NCI-H748 (cell line): ENCODE results near the gene RPS6KA2.
A peak's percentile ranks its signal among the peaks of the same experiment; 100 is the strongest.

Experiments
- DNase-seq: peaks from one replicate; lab custom pipeline; 2025; ENCODE audit not compliant: unreplicated experiment; lab: John Stamatoyannopoulos, UW

Gene RPS6KA2

DNA sequence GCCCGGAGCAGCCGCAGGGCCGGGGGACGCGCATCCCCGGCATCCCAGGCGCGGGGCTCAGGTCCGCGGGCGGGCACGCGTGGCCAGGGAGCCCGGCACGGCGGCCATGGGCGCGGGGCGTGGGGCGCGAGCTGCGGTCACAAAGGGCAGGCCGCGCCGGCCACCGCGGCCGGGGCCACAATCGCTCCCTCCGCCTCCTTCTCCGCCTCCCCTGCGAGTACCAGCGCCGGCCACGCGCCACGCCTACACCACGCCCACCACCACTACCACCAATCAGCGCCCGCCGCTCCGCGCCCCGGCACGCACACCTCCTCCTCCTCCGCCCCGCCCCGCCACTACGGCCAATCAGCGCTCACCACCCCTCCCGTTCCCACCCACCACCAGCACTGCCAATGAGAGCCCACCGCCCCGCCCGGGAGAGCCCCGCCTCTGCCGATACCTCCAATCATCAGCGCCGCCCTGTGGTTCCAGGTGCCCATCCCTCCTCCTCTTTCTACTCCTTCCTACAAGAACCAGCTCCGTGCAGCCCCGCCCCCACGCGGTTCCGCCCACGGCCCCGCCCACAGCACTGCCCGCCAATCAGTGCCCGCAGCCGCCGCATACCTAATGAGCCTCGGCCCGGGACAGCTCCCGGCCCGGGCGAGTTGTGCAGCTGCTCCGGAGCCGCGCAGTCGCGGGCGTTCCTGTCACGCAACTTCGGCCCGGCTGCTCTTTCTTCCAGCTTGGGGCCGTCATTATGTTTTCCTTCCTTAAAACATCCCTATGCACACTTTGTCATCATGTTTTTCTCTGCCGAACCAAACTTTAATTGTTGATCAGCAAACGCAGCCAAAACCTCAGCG, at the start of gene RPS6KA2:
TSS of gene RPS6KA2 (minus strand) at position 219 of the 842 bp plus-strand sequence. CDS start 232 bp downstream, outside the sequence.
- DNase-seq = peak; percentile 98

DNA sequence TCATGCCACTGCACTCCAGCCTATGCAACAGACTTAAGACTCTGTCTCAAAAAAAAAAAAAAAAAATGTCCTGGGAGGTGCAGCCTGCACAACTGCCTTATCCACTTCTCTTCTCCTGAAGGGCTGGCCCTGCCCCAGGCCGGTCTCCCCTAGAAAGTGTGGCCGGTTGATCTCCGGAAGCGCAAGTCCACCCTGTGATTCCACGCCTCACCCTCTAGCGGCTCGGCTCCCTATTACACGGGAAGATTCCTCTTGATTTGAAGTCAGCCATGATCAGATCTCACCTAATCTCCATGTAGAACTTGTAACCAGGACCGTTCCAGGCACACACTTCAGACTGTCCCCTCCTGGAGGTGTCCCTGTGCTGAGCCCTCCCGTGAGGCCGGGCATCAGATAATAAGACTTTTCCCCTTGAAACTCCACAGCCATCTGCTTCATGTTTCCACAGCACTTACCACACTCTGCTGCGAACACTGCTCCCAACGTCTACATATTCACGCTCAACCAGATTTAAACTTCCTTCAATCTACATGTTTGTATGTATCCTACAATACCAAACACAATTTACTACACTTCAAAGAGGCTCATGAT, 49.3 kb upstream of the RPS6KA2 start:
- DNase-seq = no peak

DNA sequence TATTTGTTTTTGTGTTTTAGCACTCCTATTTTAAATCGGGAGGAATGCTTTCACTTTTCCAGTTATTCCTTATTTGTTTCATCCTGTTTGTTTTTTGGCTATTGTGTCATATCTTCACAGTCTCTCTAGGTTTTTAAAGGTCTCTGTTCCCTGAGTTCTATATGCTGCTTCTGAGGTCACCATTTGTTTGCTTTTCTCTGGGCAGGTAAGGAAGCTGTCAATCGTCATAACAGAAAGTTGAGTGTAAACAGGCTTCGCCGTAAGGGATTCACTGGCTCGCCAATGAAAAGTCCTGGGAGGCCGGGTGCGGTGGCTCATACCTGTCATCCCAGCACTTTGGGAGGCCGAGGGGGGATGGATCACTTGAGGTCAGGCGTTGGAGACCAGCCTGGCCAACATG, 48.7 kb upstream of the RPS6KA2 start:
- DNase-seq = no peak

DNA sequence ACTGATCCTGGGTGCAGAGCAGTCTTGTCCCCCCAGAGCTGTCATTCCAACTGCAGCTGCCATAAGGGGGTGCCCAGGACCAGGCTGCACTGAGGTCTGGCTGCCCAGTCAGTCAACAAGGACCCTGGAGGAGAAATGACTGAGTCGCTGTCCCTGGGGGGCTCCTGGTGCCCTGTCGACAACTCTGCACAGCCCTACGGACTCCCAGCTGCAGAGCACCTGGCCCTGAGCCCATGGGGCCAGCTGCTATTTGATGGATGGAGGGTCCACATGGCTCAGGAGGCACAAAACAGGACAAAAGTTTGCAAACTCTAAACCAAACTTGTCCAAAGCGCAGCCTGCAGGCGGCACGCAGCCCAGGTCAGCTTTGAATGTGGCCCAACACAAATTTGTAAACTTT, 46.3 kb upstream of the RPS6KA2 start:
- DNase-seq = no peak

DNA sequence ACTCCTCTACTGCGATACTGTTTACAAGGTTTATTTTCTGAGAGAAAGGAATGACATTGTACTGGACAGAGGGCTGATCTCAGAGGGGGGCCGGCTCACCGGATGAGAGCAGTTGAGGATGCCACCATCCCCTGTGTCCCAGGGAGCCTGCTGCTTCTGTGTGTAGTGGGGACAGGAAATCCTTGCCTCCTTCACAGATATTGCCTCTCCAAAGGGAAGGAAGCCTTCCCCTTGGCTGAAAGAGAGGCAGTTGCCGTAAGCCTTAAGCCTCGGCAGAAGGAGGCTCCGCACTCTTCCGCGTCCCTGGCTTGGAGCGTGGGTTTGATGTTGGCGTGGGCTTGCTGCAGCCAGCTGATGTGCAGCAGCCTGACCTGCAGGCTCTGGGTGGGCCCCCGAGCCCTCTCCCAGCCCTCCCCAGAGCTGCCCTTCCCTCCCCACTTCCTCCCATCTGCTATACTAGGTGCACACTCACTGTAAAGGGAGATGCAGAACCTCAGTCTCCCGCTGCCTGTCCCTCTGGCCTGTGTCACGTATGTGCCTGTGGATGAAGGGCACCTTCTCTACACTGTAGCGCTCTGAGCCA, 45.7 kb upstream of the RPS6KA2 start:
- DNase-seq = no peak

DNA sequence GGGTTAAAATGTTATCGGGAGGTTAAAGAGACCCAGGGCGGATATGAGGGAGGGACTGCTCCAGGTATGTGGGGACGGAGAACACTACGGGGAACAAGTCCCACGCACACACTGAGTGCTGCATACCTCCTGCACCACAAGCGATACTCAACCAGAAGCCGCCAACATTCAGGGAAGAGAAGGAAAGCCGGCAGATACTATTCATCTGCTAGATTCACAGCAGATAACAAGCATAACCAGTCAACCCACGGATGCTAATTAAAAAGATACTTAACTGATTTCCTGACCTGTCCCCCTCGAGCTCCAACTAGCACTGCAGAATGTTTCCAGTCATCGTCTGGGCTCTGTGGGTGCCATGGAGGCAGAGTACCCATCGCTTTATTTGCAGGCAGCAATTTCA, 45.1 kb upstream of the RPS6KA2 start:
- DNase-seq = no peak

DNA sequence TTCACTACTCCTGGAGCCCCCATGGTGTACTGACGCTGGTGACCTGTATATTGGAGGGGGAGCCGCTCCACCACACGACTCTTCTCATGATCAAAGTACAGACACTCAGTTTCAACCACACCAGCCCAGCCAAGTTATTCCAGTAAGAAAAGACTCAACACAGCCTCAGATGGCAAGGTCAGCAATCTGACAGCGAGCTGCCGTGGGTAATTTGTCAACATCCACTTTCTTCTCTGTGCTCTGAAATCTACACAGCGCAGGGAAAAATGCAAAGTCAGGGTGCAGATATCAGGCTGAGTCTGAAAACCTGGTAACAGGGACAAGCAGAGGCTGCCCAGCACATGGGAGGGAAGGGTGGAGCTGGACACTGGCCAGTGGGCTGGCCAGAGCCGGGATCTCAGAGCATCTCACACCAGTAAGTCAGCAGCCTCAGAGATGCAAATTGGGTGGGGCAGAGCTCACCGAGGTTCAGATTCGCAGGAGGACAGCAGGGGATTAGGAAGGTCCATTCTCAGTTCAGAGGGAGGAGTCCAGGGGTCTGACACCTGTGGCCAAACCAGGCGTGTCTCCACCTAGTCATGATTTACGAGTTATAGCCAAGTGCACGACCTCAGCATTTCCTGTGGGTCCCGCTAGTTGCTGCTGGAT, 44.5 kb upstream of the RPS6KA2 start:
- no peak for DNase-seq

DNA sequence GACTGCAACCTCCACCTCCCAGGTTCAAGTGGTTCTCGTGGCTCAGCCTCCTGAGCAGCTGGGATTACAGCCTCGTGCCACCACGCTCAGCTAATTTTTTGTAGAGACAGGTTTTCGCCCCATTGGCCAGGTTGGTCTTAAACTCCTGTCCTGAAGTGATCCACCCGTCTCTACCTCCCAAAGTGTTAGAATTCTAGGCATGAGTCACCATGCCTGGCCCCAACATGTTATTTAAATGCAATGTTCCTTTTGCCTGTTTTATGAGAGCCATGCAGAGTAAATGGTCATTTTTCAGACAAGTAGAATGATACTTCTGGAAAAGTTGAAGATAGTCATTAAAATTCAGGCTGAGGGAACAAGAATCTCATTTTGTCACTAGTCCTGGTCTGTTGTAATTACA, 43.8 kb upstream of the RPS6KA2 start:
- no peak for DNase-seq

DNA sequence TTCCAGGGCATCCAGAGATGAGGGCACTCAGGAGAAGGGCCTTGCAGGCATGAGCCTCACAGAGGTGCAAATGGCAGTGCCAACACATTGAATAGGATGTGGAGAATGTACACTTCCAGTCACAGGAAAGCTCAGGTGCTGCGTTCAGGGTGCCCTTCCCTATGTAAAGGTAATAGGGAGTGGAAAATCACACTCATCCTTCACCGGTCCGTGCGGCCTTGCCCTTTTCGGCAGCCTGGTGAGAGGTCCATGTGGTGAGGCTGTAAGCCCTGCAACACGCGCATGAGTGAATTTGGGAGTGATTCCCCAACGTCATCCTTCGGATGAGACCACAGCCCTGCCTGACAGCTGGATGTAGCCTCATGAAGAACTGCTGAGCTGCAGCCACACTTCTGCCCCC, 43.0 kb upstream of the RPS6KA2 start:
- DNase-seq = no peak

DNA sequence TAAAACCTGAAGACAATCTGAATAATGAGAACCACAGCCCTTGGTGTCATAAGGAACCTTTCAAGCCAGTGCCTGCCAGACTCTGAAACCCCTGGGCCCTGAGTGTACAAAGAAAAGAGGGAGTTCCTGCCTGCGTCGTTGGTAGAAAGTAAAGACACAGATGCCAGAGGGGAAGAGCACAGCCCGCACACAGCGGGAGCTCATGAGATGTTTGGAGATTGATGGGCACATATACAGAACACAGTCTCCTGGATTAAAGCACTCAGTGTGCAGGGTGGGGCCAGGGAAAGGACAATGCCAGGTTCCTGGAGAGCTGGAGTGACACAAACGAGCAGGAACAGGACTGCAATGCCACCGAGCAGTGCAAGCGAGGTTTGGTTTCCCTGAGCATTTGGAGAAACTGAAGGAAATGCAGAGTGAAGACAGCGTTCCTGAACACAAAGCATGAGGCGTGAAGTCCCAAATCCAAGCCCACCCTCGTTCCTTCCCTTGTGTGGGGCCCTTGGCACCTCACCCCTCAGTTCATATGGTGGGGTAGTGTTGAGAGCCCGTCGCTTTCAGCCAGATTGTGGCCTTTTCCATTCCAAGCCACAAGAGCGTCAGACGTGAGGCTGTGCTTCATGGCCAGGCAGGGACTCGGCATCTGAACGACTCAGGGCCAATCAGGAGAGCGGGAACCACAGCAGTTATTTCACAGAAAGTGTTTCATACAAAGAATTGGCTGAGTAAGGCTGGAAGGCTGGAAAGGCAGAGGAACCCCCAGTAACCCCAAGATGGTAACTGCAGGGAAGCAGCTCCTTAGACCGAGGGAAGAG, 41.0 kb upstream of the RPS6KA2 start:
- DNase-seq = peak; percentile 17

DNA sequence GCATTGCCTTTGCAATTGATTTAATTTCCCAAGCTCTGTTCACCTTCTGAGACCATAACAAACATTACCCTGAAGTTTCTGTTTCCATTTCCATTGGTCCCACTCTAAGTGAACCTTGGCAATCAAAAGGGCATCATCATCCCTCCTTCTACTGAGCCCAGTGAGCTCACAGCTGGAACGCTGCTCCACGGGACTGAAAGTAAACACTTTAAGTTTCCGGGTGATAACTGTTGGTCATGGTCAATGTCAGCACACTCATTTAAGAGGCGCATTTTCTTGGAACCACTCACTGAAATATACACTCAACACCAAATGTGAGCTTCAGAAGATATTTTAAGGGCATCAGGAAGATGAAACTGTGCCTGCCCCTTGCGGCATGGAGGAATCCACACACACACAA, 37.1 kb upstream of the RPS6KA2 start:
- peak; percentile 24 for DNase-seq

DNA sequence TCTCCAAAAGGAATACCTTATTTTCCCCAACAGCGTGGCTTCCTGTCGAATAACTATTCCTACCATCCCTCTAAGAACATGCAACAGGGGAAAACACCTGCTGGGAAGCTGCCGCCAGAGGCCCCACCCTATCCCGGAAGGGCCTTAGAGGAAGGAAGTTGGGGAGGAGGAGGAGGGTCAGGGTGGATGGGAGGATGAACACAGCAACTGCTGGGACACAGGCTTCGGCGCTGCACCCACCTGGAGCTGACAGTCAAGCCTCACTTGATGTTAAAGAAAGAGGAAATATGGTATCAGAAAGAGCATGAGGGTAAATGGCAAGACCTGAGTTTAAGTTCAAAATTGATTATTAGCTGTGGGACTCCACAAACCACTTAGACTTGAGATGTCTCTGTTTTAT, 36.5 kb upstream of the RPS6KA2 start:
- DNase-seq = no peak

DNA sequence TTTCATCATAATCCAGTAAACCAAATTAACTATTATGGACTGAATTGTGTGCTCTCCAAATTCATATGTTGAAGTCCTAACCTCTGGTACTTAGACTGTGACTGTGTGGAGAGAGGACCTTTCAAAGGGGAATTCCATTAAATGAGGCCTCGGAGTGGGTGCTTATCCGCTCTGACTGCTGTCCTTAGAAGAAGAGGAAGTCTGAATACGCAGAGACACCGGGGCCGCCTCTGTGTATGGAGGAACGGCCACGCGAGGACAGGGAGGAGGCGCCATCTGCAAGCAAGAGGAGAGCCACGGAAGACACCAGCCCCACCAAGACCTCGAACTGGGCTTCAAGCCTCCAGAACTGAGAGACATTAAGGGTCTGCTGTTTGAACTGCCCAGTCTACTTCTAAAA, 35.6 kb upstream of the RPS6KA2 start:
- DNase-seq = no peak

DNA sequence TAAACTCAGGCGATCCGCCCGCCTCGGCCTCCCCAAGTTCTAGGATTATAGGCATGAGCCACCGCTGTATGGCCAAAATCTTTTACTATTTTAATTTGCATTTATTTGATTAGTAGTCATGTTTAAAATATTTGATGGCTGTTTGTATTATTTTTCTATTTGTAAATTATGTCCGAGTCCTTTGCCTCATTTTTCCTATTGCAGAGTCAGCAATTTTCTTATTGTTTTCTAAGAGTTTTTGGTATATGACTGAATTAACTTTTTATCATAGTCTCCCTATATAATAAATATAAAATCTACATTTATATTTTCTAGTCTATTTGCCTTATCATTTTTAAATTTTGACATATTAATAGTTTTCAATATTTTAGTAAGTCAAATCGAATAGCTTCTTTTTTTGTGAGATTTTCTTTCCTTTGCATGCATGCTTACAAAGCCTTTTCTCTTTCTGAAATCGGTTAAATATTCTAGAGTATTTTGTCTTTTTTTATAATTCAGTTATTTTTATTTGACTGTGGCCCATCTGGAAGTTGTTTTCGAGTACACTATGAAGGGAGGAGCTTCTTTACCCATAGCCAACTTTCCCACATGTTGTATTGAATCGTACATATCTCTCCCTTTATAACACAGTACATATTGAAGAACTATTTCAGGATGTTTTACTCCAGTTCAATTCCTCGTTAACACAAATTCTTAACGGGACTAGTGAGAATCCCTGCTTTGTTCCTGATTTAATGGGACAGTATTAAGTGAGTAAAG, 34.5 kb upstream of the RPS6KA2 start:
- DNase-seq = no peak

DNA sequence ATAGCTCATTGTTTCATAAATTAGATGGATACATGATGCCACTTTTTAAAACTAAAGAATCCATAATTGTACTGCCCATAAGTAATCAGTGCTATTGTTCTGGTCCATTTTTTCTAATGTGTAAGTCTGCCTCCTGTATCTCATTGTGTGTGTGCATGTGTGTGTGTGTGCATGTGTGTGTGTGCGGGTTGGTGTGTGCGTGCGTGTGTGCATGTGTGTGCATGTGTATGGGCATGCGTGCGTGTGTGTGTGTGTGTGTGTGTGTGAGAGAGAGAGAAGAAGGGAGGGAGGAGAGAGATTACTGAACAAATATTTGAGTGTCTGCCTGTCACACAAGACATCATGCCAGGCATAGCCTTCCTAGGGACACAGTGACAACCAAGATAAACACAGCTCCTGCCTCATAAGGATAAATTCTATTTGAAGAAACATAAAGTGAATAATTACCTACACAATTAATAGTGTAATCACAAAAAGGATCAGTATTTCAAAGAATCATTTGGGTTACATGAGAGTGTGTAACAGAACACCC, 33.2 kb upstream of the RPS6KA2 start:
- DNase-seq = peak; percentile 80

DNA sequence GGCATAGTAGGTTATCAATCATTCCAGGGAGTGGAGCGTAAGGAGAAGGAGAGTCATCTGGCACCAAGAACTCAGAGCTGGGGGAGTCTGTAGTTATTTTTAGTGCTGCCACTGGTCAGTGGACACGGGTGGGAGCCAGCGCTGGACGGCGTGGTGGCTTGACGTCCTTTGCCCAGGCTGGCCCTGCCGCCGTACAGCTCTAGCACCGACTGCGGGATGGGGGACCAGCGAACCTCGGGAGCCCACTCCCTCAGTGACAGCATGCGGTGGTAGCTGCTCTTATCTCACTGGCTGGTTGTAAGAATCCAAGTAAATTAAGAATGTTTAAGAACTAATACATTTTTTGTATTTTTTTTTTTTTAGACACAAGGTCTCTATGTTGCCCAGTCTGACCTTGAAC, 32.5 kb upstream of the RPS6KA2 start:
- no peak for DNase-seq

DNA sequence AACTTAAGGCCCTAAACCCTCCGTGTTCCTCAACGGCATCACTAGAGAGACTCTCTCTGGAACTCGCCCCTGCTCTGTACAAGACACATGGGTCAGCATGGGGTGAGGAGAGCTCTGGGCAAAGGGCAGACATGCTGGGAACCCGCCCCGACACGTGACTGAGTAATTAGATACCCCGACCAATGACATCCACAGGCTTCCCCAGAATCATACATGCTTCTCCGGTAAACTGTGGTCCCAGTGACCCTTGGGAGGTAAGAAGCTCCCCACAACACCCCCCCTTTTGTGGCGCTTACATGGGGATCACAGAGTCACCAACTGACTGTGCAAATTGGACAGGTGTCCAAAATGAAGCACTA, 31.7 kb upstream of the RPS6KA2 start:
- DNase-seq = no peak

DNA sequence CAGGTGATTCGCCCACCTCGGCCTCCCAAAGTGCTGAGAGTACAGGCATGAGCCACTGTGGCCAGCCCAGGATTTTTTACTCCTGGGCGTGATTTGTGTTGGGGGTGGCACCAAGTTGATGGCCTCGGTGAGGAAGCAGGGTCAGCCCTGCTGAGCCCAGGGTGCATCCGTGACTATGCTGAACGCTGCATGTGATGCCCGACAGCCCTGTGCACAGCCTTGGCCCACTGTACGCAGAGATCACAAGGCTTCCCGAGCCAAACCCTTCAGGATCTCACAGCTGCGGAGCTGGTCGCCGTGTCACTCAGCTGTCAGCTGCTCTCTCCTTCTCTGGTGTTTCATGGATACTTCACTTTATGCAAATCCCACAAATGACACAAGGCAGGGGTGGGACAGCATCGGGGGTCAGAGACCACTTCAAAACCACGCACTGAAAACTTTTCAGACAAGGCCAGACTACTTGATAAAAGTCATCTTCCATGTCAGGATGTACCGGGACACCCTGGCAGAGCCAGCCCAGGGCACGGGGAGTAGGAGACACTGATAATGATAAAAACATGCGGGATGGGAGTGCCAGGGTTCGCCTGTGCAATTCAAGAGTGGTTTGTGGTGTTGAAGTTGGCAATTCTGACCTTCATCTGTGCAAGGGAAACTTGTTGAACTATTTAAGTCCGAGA, 31.2 kb upstream of the RPS6KA2 start:
- no peak for DNase-seq

DNA sequence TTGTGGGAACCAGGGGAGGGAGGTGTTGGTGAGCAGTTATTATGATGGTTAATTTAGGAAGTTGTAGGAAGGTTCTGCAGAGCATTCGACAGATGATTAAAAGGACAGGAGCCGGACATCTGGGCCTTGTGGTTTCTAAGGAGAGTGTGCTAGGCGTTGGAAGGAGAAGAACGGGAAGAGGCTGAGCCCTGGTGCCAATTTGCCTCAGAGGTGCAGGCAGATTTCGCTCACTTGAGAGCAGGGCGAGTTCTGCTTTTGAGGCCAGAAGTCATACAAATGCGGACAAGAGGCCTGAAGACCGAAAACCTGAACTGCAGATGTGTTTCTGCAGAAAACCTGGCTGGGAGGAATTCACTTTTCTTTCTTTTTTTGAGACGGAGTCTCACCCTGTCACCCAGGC, 30.5 kb upstream of the RPS6KA2 start:
- DNase-seq = no peak
